Fibroblast of the aortic adventitia (primary cell): ENCODE measurements around the gene ECE2. TPM values are rescaled to one million over a fixed set of nuclear protein-coding genes. Genes with fewer than 3 reads are reported as not detected.

Source experiments
- DNase-seq: peaks from one replicate; pipeline ENCODE4 v3.0.0-alpha.2; 2010; ENCODE audit warnings: low read depth
- H3K4me3 ChIP-seq: 2 replicates; pipeline ENCODE4 v1.5.1; 2011; ENCODE audit warnings: low read depth, mild to moderate bottlenecking, control low read depth, low read length, moderate library complexity
- total RNA-seq: library from RNA; depleted of rRNA; stranded (reverse); fragments of >200 nt; gene quantifications from 2 replicates; pipeline ENCODE4 v1.2.3, GENCODE V29; 2012; ENCODE audit warnings: low replicate concordance
- TF ChIP-seq, protein P1 (sequence below): IDR thresholded peaks from 2 replicates; pipeline ENCODE4 v1.5.1; 2011; ENCODE audit warnings: mild to moderate bottlenecking, low read length, control low read depth, inconsistent platforms; ENCODE audit not compliant: insufficient read depth

The ECE2 gene
- total RNA-seq, 1 donor = not detected

GRCh38 chr3:184335291-184335660 lies 59.5 kb downstream of the ECE2 start:
- TF ChIP-seq, protein P1, sequence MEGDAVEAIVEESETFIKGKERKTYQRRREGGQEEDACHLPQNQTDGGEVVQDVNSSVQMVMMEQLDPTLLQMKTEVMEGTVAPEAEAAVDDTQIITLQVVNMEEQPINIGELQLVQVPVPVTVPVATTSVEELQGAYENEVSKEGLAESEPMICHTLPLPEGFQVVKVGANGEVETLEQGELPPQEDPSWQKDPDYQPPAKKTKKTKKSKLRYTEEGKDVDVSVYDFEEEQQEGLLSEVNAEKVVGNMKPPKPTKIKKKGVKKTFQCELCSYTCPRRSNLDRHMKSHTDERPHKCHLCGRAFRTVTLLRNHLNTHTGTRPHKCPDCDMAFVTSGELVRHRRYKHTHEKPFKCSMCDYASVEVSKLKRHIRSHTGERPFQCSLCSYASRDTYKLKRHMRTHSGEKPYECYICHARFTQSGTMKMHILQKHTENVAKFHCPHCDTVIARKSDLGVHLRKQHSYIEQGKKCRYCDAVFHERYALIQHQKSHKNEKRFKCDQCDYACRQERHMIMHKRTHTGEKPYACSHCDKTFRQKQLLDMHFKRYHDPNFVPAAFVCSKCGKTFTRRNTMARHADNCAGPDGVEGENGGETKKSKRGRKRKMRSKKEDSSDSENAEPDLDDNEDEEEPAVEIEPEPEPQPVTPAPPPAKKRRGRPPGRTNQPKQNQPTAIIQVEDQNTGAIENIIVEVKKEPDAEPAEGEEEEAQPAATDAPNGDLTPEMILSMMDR = no peak
- no peak overlapping the region for H3K4me3 ChIP-seq
- DNase-seq = no peak

- TF ChIP-seq, protein P1 = no peak
- H3K4me3 ChIP-seq = peak overlapping the region; percentile 77
- peak; percentile 75 for DNase-seq
These were observed 60.1 kb downstream of the ECE2 start for GRCh38 chr3:184335661-184336546.

GRCh38 chr3:184336547-184337398 lies 61.0 kb downstream of the ECE2 start:
- peak overlapping the region; percentile 77 for H3K4me3 ChIP-seq
- peak; percentile 81 for DNase-seq
- TF ChIP-seq, protein P1 = no peak

DNA sequence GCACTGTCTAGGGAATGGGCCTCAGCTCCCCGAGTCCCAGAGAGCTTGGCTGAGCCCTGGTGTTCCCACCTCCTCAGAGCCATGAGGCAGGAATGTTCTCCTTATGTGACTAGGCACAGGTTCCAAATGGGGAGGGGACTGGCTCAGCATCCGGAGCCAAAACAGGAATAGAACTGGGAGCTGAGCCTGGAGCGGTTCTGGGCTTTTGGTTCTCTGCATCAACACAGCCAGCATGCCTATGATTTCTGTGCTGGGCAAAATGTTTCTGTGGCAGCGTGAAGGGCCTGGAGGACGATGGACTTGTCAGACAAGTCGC lies 61.5 kb downstream of the ECE2 start, which contains the start of gene FAM131A:
Gene FAM131A, plus strand, starts transcription at position 202 of the 316 bp plus-strand sequence. Its CDS starts 31 bp downstream, at position 233.
- H3K4me3 ChIP-seq = peak within 1 kb of the TSS; percentile 77
- peak; percentile 87 for DNase-seq
- TF ChIP-seq, protein P1 = no peak

- DNase-seq = no peak
These were observed 62.2 kb downstream of the ECE2 start for GRCh38 chr3:184337981-184338380.

GRCh38 chr3:184338511-184338945 lies 62.7 kb downstream of the ECE2 start:
- peak; percentile 86 for DNase-seq
- peak overlapping the region; percentile 77 for H3K4me3 ChIP-seq
- TF ChIP-seq, protein P1 = peak; percentile 35

More at GRCh38 chr3:184337981-184338380, 62.2 kb downstream of the ECE2 start:
- TF ChIP-seq, protein P1 = no peak
- peak overlapping the region; percentile 77 for H3K4me3 ChIP-seq
